TTC549 (cell line): ENCODE measurements around the gene FMN2.

Source experiments
- FAIRE-seq: peaks from 2 replicates; lab custom pipeline; 2012; peaks lifted over from hg19 to GRCh38; lab: Jason Lieb, UNC

Gene FMN2

DNA sequence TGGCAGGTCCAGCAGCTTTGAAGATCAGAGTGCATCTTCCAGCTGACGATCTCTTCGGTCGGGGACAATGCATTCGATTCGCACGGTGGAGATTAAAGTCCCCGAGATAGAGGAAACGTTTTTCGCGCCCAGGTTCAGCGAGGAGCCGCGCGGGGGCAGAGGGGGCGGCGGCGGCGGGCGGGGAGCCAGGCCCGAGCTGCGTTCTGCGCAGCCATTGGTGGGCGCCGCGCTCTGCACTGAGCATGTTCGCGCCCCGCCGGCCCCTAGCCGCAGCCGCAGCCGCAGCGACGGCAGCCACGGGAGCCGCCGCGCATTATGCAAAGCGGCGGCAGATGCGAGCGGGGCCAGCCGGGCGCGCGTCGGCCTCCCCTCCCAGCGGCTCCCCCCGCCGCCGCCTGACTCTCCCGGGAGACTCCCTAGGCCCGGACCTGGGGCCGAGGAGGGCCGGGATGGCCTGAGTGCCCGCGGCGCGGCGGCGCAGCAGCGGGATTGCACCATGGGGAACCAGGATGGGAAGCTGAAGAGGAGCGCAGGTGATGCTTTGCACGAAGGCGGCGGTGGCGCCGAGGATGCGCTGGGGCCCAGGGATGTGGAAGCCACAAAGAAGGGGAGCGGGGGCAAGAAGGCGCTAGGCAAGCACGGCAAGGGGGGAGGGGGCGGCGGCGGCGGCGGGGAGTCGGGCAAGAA is at the start of gene FMN2:
FMN2 (plus strand) TSS at position 270 of the 687 bp plus-strand sequence; CDS start at position 497, 227 bp downstream.
- no peak for FAIRE-seq

DNA sequence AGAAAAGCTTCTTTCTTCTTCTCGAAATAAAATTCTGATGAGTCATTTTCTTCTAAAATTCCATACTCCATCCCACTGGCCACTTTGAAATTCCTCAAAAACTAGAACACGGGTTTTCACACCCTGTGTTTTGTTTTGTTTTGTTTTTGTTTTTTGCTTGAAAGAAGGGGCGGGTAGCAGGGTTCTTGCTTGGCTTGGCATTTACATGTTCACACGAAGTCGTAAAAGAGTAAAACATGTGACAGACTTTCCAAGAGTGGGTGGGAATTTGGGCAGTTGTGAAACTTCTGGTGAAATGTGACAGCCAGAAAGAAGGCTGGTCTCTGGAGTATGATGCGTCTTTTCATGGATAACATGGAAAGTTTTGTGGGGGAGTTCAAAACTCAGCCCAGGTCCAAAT is 47.1 kb upstream of the FMN2 start:
- FAIRE-seq, result no peak

GRCh38 chr1:240046000-240046399 is 45.7 kb upstream of the FMN2 start:
- no peak for FAIRE-seq

DNA sequence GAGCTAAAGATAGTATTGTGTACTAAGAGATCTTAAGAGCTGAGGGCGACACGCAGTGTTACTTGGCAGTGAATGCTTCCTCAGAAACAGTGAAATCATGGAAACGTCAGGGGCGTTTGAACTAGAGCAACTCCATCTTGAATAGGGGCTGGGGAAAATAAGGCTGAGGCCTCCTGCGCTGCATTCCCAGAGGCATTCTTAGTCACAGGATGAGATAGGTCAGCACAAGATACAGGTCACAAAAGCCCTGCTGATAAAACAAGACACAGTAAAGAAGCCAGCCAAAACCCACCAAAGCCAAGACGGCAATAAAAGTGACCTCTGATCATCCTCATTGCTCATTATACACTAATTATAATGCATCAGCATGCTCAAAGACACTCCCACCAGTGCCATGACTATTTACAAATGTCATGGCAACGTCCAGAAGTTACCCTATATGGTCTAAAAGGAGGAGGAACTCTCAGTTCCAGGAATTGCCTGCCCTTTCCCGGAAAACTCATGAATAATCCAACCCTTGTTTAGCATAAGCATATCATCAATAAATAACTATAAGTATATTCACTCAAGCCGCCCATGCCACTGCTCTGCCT is 37.5 kb upstream of the FMN2 start:
- FAIRE-seq, result no peak

- no peak for FAIRE-seq
Observed at GRCh38 chr1:240055936-240056335, 35.7 kb upstream of the FMN2 start.

DNA sequence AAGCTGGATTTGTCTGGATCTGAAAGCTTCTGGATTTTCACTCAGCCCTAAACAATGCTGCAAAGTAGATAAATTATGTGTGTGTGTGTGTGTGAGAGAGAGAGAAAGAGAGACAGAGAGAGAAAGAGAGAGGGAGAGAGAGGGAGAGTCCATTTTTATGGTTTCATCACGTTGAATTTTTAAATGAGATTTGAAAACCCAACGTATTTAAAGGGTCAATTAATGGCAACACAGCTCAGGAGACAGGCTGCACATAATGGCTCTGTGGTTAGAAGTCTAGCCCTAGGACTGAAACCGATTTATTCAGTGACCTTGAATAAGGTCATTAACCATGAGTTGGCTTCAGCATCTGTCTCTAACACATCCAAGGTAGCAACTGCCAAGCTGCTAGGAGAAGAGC is 35.3 kb upstream of the FMN2 start:
- no peak for FAIRE-seq

GRCh38 chr1:240058049-240058448 is 33.6 kb upstream of the FMN2 start:
- FAIRE-seq, result no peak

DNA sequence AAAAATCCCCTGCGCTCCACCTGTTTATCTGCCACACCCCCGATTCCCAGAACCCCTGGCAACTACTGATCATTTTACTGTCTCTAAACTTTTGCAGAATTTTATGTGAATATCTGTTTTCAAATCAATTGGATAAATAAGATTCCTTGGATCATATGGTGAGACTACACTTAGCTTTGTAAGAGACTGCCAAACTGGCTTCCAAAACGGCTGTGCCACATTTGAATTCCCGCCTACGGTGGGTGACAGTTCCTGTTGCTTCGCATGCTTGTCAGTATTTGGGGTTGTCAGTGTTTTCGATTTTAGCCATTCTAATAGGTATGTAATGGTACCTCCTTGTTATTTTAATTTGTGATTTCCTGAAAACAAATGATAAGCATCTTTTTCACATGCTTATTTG is 22.7 kb upstream of the FMN2 start:
- no peak for FAIRE-seq

DNA sequence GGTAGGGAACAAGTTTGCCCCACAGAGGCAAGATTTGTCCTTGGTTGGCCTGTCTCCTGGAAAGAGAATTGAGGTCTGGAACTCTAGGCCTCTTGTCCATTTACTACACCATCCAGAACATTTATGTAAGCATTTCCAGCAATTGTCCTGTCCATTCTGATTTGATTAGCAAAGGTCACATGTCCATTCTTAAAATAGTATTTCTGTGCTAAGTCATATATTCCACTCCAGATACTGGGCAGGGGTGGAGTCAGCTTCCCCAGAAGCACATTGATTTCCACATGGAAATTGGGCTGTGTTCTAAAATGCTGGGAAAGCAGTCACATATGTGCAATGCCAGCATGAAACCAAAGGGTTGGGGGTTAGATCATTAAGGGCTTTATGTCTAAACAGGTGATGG is 21.5 kb upstream of the FMN2 start:
- FAIRE-seq, result no peak

GRCh38 chr1:240073097-240073496 is 18.6 kb upstream of the FMN2 start:
- FAIRE-seq, result no peak

DNA sequence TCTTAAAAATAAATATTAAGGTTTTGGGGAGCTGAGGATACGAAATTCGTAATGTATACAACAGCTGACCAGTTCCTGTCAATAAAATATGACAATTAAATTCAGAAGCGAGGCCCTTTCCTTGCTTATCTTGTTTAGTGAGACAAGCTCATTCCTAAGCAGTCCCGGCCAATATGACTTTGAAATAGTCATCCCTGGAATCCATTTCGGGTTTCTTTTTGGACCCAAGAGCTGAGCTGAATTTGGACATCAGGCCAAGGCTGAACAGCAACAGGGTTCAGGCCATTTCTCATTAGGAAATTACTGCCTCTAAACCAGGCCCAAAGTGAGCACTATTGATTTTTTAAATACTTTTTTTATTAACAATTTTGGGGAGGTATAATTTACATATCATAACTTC is 17.3 kb upstream of the FMN2 start:
- no peak for FAIRE-seq

GRCh38 chr1:240074908-240075307 is 16.8 kb upstream of the FMN2 start:
- no peak for FAIRE-seq

DNA sequence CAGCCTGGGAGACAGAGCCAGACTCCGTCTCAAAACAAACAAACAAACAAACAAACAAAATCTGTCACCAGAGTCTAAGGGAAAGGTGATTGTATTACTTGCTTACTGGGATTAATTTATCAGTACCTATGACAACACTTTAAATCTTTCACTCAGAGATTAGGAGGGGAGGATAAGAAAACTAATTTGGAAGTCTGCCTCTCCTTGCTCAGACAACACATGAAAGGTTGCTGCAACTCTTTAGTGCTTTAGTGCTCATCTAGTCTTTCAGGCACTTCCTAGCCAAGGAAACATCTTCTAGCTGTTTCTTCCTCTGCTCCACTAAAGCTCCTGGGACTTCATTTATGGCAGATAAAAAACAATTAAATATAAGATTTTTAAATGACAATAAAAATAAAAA is 7.3 kb upstream of the FMN2 start:
- FAIRE-seq, result no peak

DNA sequence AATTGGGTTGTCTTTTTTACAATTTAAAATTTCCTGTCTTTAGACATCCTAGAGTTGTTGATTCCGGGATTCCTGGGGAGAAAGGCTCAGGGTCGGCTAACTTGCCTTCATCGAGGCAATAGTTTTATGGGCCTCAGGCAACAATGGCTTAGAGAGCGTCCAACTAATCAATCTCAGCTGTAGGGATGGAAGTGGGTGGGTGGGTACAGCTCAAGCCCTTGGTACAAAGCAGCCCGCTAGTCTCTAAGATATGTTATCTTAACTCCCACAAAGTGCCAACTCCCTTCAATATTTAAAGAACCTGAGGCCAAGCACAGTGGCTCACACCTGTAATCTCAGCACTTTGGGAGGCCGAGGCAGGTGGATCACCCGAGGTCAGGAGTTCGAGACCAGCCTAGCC is 6.9 kb upstream of the FMN2 start:
- FAIRE-seq, result no peak

- no peak for FAIRE-seq
Observed at GRCh38 chr1:240086726-240087125, 5.0 kb upstream of the FMN2 start.

DNA sequence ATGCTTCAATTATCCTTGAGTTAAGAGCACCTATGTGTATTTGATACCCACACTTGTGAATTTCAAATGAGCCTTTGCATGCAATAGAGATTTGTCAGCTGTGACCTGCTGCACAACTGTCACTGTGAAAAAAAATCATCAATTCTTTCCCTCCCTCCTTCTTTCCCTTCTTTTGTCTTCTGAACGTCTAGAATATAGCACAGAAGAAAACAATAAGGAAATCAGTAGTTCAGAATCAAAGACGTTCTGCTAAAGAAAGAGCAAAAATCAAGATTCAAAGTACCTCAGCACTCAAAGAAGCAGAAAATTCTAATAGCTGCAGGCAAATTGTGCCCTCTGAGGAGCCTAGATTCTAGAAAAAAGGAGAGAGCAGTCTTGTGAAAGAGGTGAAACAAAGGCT is 1.7 kb upstream of the FMN2 start:
- no peak for FAIRE-seq

DNA sequence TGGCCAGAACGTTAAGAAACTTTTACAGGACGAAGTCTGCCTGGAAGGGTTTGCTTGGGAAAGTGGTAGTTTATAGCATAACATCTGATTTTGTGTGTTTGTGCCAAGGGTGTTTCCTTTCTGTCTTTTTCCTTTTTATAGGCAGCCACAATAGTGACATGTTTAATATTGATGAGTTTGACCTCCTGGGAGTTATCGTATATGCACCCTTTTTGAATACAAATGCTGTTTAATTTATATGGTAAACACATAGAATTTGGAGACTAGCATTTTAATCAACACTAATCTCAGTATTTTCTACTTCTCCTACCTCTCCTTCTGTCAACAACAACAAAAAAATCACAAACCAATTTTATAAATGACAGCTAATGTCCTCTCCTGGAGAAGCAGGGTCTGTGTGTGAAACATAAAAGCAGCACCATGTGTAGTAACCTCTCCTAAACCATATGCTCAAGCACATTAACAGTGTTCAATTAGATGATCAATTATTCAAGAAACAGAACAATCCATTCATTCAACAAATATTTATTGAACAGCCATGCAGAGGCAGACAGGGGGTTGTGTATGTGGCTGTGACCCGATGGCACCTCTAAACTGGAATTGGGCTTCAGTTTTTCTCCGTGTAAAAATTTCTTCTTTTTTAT is 604 bp upstream of the FMN2 start:
- no peak for FAIRE-seq

DNA sequence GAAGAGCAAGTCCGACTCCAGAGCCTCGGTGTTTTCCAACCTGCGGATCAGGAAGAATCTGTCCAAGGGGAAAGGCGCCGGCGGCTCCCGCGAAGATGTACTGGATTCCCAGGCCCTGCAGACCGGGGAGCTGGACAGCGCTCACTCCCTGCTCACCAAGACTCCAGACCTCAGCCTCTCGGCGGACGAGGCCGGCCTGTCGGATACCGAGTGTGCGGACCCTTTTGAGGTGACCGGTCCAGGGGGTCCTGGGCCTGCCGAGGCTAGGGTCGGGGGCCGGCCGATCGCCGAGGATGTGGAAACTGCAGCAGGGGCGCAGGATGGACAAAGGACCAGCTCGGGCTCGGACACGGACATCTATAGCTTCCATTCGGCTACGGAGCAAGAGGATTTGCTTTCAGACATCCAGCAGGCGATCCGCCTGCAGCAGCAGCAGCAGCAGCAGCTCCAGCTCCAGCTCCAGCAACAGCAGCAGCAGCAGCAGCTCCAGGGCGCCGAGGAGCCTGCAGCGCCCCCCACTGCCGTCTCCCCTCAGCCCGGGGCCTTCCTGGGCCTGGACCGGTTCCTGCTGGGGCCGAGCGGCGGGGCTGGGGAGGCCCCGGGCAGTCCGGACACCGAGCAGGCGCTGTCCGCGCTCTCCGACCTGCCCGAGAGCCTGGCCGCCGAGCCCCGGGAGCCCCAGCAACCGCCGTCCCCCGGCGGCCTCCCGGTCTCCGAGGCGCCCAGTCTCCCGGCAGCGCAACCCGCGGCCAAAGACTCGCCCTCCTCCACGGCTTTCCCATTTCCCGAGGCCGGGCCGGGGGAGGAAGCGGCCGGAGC is 827 bp downstream of the FMN2 start:
- FAIRE-seq, result no peak

GRCh38 chr1:240093120-240093961 is 1.7 kb downstream of the FMN2 start:
- FAIRE-seq, result no peak

DNA sequence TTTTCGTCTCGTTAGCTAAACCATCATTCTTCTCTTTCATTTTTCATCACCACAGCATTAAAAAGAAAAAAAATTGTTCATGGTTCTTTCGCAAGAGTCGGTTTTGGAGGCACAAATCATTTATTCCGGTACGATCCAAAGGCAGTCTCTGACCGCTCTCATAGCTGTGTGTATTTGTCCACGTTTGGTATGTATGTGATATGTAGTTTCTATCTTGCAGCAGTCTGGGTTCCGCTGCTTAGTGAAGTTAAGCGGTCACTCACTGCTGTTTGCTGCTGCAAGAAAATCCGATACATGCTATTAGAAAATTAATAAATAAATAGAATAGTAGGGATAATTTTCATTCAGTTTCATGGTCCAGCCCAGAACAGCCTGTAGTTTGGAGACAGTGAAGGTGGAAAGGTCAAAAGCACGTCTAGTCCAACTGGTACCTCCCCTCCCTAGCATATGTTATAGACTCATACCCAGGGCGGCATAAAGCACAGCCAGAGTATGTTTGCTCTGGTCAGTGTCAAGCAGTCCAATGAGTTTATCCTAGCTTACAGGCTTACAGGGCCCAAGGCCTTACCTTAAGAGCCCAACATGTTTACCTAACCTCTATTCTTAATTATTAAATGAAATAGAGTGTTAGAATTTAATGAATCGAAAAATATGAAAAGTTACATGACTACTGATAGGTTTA is 2.5 kb downstream of the FMN2 start:
- no peak for FAIRE-seq

DNA sequence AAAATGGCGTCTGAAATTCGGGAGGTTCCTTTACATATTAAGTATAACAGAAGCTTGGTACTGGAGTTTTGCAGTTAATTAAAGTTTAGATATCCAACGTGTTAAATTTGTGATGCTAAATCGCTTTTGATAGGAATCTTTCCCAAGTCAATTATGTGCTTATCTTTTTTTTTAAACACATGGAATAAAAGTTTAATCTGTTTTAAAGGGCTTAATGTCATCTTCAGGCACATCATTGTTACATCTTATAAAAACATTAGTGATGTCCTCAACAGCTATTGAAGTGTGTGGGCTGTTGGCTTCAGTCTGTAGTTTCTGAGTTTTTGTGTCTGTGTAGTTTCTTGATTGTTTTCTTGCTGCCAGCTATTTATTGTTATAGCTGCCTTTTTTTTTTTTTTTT is 5.3 kb downstream of the FMN2 start:
- FAIRE-seq, result no peak

- FAIRE-seq, result no peak
Observed at GRCh38 chr1:240098534-240098933, 6.9 kb downstream of the FMN2 start.
